ENCODE results near the gene TRAPPC2. TPM values are rescaled to one million over a fixed set of nuclear protein-coding genes. Genes with fewer than 3 reads are reported as not detected.

The TRAPPC2 gene
- total and polyA plus RNA-seq, 2 of the 13 experiments (the other 11 are each of a cell fraction or from before 2014, with no cell fraction given), result 4.4 to 8.1 TPM

GRCh38 chrX:13734278-13735172 is at the start of gene TRAPPC2, which contains the start of gene OFD1 (continued):
- TF ChIP-seq ZSCAN5A (CRISPR knock-in tag; IDR thresholded peaks at IDR 0.05; ENCODE audit: borderline replicate concordance), result peak; percentile 26; the same call in 1 of the 2 replicates
- TF ChIP-seq ZNF546 (CRISPR knock-in tag; conservative IDR thresholded peaks at IDR 0.05), result 0 out of 2 replicates have a peak, but pooled peaks have one; percentile 53
- no peak for TF ChIP-seq ZFP82 (CRISPR knock-in tag; IDR thresholded peaks at IDR 0.05; ENCODE audit: borderline replicate concordance)
- peak; percentile 59; the same call in 1 of the 2 replicates for TF ChIP-seq ZNF710 (CRISPR knock-in tag; IDR thresholded peaks at IDR 0.05; ENCODE audit: borderline replicate concordance)
- no peak for TF ChIP-seq RFXAP (CRISPR knock-in tag; IDR thresholded peaks at IDR 0.05; ENCODE audit: borderline replicate concordance)
- TF ChIP-seq ZSCAN31 (CRISPR knock-in tag; IDR thresholded peaks at IDR 0.05; ENCODE audit: low read depth), result peak; percentile 51; the same call in 1 of the 2 replicates
- peak; percentile 30; the same call in 1 of the 2 replicates for TF ChIP-seq PAXIP1 (CRISPR knock-in tag; conservative IDR thresholded peaks at IDR 0.05)
- TF ChIP-seq DRAP1 (CRISPR knock-in tag; IDR thresholded peaks at IDR 0.05), result peak; percentile 89
- TF ChIP-seq ZFY (CRISPR knock-in tag; IDR thresholded peaks at IDR 0.05), result peak; percentile 75
- TF ChIP-seq ASH2L (IDR thresholded peaks at IDR 0.05; ENCODE audit: insufficient read length, low read depth, low read length), result peak; percentile 61
- peak; percentile 94 for TF ChIP-seq SRF (IDR thresholded peaks at IDR 0.05; ENCODE audit: low read depth, low read length)
- peak; percentile 51; the same call in 1 of the 2 replicates for TF ChIP-seq ZFP91 (CRISPR knock-in tag; IDR thresholded peaks at IDR 0.05; ENCODE audit: borderline replicate concordance)
- no peak for TF ChIP-seq USF2 (IDR thresholded peaks at IDR 0.05; ENCODE audit: low read depth, low read length)
- TF ChIP-seq USF2 (CRISPR knock-in tag; IDR thresholded peaks at IDR 0.05; ENCODE audit: borderline replicate concordance), result peak; percentile 58; the same call in 1 of the 2 replicates
- TF ChIP-seq RFX1 (IDR thresholded peaks at IDR 0.05), result peak; percentile 32; the same call in 1 of the 2 replicates
